ENCODE data around the gene LRP11.
A peak's percentile ranks its signal among the peaks of the same experiment; 100 is the strongest.
"Not testable (repeated sequence)": the region's sequence is repeated elsewhere in the genome, so short reads cannot be mapped to it uniquely, and the experiment has no call there.

Gene LRP11

DNA sequence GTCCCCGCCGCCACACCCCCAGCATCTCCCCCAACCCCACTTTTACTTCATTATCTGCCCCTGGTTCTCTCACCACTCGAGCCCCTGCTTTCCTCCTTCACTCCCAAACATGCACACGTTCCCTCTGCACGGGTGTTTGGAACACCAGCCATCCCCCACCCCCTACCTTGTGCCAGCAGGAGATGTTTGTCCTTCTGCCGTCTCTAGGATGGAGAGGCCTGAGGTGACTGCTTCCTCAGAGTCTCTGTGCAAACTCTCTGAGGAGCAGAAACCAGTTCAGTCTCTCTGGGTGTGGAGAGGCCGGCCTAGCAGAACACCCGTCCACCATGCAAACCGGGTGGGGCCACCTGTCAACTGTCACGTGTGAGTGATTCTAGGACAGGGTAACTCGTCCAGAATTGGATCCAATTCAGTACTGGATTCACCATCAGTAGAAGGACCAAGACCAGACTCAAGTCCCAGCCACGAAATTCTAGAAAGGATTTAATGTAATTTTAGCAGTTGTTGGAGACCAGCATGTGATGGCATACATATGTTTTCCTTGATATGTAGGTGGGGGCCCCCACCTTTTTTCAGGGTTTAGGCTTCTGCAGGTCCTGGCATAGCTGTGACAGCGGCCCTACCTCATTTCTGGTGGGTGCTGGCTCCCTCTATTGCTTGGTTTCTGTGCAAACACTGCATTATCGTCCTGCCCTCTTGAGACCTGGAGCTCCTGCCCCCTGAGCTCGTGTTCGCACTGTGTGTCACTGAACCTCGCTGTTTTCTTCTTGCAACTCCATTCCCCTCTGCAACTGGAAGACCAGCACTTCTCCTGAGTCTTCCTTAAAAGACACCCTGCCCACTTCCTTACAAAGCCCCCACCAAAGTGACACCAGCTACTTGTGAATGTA lies 33.9 kb upstream of the LRP11 start, which contains the start of gene RAET1E:
Gene RAET1E, minus strand, starts transcription at position 259 of the 890 bp plus-strand sequence. CDS start 7,212 bp downstream, outside the sequence.
- no peak for DNase-seq (ENCODE audit: low read depth)

DNA sequence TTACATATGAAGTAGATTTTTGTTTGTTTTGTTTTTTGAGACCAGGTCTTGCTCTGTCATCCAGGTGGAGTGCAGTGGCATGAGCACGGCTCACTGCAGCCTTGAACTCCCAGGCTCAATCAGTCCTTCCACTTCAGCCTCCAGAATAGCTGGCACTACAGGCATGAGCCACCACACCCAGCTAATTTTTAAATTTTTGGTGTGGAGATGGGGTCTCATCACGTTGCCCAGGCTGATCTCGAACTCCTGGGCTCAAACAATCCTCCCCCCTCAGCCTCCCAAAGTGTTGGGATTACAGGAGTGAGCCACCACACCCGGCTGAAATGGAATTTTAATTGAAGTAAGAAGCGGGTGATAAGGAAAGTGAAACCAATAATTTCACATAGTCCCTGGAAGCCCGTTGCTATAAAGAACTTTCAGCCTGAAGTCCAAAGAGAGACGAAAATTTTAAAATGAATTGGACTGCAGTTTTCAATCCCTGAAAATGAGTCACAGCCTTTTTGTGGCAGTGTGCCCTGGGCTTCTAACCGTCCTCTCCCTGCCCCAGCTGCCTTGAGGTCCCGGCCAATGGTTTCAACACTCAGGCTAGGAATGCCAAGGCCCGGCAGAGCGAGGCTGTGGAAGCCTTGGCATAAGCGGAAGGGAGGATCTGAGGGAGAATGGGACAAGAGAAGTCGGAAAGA lies 33.0 kb upstream of the LRP11 start:
- DNase-seq (ENCODE audit: low read depth) = peak; percentile 88

DNA sequence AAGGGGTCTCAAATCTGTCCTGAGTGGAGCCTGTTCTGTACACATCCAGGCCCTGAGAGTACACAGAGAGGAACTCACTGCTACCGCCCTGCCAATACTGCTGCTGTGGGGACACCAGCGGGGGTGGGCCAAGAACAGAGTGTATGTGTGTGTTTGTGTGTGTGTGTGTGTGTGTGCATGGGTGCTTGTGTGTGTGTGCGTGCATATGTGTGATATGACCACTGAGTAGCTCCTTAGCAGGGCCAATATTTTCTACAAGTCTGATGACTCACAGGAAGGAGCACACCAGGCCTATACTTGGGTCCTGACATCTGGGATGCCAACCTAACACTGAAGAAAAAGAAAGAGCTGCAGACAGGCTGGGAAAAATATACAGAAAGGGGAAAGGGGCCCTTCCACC lies 32.3 kb upstream of the LRP11 start:
- DNase-seq (ENCODE audit: low read depth) = peak; percentile 46

DNA sequence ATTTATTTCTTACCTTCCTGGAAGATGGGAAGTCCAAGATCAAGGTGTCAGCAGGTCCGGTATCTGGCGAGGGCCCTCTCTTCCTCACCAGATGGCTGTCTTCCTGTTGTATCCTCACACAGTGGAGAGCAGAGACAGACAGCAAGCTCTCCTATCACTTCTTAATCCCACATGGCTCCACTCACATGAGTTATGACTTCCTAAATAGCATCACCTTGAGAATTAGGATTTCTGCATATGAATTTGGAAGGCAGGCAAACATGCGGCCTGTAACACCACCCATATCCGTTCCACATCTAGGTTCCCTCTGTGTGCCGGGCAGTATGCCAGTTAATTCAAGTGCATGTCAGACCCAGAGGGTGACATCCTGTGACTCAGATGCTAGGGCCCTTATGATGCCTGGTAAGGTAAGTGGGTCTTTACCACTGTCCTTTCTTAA lies 31.7 kb upstream of the LRP11 start:
- peak; percentile 44 for DNase-seq (ENCODE audit: low read depth)

DNA sequence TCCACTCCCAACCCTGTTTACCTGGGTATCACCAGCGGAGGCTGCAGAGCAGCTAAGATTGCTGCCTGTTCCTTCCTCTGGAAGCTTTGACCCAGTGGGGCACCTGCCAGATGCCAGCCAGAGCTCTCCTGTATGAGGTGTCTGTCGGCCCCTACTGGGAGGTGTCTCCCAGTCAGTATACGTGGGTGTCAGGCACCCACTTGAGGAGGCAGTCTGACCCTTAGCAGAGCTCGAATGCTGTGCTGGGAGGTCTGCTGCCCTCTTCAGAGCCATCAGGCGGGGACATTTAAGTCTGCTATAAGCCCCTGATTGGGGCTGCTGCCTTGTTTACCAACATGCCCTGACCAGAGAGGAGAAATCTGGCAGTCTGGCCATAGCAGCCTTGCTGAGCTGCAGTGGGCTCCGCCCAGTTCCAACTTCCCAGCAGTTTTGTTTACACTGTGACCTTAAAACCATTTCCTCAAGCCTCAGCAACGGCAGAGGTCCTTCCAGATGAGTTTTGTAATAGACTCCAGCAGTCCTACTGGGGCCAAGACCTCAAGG lies 31.0 kb upstream of the LRP11 start:
- peak; percentile 89 for DNase-seq (ENCODE audit: low read depth)

DNA sequence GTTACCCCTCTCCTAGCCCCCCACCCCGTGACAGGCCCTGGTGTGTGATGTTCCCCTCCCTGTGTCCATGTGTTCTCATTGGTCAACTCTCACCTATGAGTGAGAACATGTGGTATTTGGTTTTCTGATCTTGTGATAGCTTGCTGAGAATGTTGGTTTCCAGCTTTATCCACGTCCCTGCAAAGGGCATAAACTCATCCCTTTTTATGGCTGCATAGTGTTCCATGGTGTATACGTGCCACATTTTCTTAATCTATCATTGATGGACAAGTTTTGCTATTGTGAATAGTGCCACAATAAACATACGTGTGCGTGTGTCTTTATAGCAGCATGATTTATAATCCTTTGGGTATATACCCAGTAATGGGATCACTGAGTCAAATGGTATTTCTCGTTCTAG lies 27.7 kb upstream of the LRP11 start:
- DNase-seq (ENCODE audit: low read depth) = not testable (repeated sequence)

DNA sequence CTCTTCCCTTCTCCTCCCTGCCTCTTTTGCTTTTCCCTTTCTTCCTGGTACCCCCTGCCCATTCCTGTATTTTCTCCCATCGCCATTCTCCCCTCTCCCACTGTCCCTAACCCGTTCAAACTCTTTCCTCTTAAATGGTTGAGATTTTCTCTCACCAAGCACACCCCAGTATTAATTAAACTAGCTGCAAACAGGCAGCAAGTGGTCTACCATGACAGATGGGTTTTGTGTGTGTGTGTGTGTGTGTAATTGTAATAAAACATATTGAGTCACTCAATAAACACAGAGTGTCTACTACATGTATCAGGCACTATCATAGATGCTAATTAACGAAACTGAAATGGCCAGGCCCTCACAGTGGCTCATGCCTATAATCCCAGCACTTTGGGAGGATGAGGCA lies 27.1 kb upstream of the LRP11 start:
- no peak for DNase-seq (ENCODE audit: low read depth)

DNA sequence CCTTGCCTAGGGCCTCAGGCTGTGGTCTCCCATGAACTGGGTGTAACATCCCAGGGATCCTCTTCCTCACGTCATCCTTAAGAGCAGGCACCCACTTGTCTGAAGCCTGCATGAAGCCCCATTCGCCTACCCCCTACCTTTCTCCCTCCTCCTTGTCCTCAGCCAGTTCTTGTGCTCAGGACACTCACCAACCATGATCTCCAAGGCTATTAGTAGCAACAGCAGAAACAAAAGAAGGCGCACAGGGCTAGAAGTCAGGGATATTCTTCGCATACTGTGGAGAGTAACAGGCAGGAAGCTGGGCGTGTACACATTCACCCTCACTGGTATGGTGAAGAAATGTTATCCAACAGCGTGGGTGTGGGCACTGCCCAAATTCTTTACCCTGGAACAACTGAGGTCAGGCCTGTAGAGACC lies 26.5 kb upstream of the LRP11 start:
- no peak for DNase-seq (ENCODE audit: low read depth)

DNA sequence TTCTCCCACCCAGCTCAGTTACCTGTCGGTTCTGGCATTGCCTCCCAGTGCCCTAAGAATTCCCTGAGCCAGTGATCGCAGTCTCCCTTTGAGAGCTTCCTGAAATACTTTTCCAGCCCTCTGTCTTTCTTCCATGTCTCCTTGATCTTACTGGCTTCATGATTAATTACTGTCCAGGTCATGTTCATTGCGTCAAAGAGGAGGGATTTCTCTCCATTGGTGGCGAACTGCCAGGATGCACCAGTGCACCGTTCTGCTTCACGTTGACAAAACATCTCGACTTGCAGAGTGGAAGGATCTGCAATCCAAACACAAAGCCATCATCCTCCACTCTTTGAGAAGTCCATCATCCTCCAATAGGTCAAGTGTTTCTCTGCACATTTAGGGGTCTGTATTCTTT lies 25.2 kb upstream of the LRP11 start:
- DNase-seq (ENCODE audit: low read depth) = no peak

DNA sequence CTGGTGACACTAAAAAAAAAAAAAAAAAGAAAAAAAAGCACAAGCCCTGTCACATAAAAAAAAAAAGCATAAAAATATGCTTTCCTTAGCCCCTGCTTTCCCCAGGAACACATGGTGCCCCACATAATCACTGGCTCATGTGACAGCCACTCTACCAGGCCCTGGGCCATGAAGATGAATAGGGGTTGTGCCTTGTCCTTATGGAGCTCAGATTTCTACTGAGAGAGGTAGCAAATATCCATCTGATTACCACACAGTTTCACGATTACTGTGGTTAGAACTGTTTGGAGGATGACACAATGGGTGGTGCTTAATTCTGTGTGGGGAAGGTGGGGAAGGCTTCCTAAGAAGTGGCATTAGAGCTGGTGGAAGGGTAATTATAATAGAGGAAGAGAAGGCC lies 24.5 kb upstream of the LRP11 start:
- peak; percentile 66 for DNase-seq (ENCODE audit: low read depth)

DNA sequence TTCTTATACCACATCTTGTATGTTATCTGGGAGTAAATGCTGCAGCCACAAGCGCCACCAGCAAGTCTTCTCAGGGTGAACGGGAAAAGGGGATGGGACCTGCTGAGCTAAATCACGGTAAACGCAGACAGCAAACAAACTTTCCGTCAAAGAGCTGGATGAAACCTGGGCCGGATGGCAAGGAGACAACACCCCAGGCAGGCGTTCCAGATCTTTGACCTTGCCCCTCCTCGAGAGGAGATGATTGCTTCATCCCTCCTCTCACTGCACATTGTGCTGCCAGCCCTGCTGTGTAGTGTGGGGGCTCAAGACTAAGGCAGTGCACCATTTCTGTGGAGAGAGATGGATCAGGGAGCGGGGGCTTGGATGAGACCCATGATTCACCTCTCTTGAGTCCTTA lies 23.9 kb upstream of the LRP11 start:
- no peak for DNase-seq (ENCODE audit: low read depth)

DNA sequence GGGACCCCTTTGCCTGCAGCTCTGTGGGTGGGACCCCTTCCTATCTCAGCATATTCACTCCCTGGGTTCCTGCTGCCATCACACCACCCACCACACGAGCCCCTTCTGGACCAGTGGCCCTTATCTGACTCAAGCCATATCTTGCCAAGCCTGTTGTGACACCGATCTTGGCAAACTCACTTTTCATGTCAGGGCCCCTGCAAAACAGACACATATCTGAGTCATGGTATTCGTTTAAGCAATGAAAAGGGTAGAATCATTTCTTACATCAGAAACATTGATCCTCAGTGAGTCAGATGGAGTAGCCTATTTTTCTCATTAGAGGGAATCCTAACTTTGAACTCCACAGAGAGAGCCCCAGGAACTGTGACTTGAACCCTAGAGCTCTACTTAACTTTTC lies 23.2 kb upstream of the LRP11 start:
- DNase-seq (ENCODE audit: low read depth) = peak; percentile 91

DNA sequence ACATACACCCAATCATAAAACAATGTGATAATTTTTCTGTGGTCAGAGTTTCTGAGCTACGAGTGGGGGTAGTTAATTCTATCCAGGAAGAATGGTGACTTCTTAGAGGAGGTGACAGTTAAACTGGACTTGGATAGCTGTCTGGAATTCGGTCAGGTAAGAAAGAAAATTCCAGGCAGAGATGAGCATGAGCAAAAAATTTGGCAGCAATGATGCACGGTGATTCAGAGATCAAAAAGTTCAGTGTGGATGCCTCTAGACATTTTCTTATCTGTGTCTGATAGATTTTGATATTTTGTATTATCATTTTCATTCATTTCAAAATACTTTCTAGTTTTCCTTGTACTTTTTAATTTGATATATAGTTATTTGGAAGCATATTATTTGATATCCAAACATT lies 21.7 kb upstream of the LRP11 start:
- DNase-seq (ENCODE audit: low read depth) = no peak

DNA sequence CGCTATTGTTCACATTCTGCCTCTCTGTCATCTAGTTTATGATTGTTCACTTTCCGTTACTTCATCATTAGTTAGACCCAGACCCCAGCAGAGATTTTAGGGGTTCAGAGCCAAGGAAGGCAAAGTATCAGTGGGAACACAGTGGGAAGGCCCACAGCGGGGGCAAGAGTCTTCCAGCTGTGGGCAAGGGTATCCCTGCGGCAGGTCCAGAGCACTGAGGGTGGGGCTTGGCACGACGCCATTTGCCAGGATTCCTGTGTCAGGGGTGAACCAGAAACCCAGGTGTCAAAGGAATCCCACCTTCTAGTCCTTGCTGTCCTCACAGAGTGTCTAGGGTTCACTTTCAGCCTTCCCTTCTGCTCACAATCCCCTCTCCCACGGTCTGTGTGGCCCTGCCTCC lies 20.5 kb upstream of the LRP11 start:
- no peak for DNase-seq (ENCODE audit: low read depth)

DNA sequence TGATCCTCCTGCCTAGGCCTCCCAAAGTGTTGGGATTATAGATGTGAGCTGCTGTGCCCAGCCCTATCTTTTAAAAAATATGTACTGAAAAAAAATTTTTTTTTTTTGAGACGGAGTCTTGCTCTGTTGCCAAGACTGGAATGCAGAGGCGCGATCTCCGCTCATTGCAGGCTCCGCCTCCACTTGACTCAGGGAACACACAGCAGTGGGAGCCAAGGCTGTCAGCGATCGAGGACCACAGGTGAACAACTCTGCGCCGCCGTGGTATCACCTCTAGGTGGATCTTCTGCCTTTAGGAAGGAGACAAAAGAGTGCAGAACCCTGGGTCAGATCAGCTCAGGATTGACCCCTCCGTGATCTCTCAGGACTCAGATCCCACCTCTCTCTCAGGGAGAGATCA lies 20.1 kb upstream of the LRP11 start:
- peak; percentile 60 for DNase-seq (ENCODE audit: low read depth)

DNA sequence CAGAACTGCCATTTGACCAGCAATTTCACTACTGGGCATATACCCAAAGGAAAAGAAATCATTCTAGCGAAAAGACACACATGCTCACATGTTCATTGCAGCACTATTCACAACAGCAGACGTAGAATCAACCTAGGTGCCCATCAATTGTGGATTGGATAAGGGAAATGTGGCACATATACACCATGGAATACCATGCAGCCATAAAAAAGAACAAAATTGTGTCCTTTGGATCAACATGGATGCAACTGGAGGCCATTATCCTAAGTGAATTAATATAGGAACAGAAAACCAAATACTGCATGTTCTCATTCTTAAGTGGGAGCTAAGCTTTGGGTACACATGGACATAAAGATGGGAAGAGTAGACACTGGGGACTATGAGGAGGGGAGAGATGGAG lies 17.7 kb upstream of the LRP11 start:
- no peak for DNase-seq (ENCODE audit: low read depth)

DNA sequence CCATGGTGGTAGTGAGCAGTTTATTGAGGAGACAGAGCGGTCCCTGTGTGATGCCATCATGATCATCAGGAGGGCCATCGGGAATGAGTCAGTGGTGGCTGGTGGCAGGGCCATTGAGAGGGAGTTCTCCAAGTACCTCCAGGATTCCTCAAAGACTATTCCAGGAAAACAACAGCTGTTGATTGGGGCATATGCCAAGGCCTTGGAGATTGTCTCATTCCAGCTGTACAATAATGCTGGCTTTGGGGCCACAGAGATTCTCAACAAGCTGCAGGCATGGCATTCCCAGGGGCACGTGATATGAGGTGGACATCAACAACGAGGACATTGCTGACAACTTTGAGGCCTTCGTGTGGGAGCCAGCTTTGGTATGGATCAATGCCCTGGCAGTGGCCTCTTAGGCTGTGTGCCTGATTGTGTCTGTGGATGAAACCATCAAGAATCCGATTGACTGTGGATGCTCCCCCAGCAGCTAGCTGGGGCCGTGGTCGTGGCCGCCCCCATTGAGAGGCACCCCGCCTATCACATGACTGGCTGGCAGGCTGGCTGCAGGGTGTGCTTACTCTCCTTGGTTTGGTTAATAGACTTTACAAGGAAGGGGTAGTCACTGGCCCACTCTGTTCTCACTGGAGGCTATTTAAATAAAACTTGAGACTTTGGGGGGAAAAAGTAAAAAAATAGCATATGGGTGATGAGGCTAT lies 17.1 kb upstream of the LRP11 start:
- DNase-seq (ENCODE audit: low read depth) = no peak

DNA sequence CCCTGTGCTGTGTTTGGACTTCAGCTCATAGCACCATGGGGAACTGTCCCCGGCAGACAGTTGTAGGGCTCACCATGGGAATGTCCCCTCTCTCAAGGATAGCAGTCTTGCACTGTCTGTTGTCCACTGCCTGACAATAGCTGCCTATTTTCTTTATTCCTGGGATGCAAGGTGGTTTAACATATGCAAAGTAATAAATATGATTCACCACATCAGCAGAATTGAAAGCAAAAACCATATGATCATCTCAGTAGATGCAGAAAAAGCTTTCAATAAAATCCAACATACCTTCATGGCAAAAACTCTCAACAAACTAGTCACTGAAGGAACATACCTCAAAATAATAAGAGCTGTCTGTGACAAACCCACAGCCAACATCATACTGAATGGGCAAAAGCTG lies 13.5 kb upstream of the LRP11 start:
- no peak for DNase-seq (ENCODE audit: low read depth)

DNA sequence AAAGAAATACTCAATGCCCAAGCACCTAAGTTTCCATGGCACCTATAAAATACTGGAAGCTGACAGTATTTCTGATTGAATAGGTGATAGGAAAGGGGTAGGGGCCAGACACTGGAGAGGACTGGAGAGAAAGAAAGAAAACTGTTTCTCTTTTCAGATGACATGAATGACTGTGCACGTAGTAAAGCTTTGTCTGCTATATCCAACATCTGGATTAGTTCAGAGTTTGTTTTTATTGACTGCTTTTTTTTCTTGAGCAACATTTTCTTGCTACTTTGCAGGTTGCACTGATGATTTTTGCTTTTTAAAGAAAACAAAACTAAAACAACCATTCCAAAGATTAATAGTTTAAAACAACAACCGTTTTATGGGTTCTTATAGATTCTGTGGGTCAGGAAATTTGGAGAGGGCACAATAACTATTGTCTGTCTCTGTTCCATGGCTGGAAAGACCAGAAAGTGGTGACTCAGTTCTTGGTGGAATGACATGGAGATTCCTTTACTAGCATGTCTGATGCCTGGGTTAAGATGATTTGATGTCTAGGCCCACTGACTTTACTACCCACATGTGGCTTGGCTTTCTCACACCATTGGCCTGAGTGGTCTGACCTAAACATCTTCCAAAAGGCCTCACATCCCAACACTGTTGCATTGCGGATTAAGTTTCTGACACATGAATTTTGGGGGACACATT lies 12.2 kb upstream of the LRP11 start:
- no peak for DNase-seq (ENCODE audit: low read depth)

DNA sequence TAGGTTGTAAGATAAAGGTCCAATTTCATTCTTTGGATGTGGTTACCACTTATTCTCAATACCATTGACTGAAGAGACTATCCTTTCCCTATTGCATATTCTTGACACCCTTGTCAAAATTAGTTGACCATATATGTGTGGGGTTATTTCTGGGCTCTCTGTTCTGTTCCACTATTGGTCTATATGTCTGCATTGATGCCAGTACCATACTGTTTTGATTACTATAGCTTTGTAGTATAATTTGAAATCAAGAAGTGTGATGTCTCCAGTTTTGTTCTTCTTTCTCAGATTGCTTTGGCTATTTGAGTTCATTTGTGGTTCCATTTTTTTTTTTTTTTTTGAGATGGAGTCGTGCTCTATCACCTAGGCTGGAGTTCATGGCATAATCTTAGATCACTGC lies 8.1 kb upstream of the LRP11 start:
- DNase-seq (ENCODE audit: low read depth) = no peak

DNA sequence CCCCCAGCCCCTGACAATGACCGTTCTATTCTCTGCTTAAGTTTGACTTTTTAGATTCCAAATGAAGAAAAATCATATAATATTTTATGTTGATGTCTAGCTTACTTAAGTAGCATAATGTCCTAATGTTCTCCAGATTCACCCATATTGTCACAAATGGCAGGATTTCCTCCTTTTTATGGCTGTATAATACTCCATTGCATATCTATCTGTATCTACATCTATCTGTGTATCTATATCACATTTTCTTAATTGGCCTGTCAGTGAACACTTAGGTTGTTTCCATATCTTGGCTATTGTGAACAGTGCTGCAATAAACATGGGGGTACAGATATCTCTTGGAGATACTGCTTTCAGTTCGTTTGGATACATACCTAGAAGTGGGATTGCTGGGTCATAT lies 7.0 kb upstream of the LRP11 start:
- no peak for DNase-seq (ENCODE audit: low read depth)

All from iris pigment epithelial cell (primary cell).